Gastrocnemius medialis (tissue), 4 donors: ENCODE data around the gene EFNA5. TPM values are rescaled to one million over a fixed set of nuclear protein-coding genes. Genes with fewer than 3 reads are reported as not detected.
A peak's percentile ranks its signal among the peaks of the same experiment; 100 is the strongest.

Experiments used
- ATAC-seq, 2 donors: fragments of 150-250 bp; one replicate each; pipeline ENCODE4 v1.9.1; 2016
- DNase-seq, 2 donors: peaks; one replicate each; pipeline ENCODE4 v3.0.0-alpha.2; 2019
- H3K27ac ChIP-seq, 4 donors: fragments of 200-600 bp; sonication (generic); 1 replicate in 1 of 4; 2 replicates in 3 of 4; pipeline ENCODE4 v1.5.1; 2016 to 2018; ENCODE audit warnings: mild to moderate bottlenecking in 2 of 4, moderate library complexity in 1 of 4
- H3K27me3 ChIP-seq, 3 donors: fragments of 200-600 bp; sonication (generic) in 2 of 3; 1 replicate in 1 of 3; 2 replicates in 2 of 3; pipeline versions ENCODE4 v1.5.1 to v1.6.0; 2016 to 2019; ENCODE audit warnings: mild to moderate bottlenecking in 1 of 3, moderate library complexity in 1 of 3
- H3K36me3 ChIP-seq, 2 donors: fragments of 200-600 bp; sonication (generic) in 1 of 2; one replicate each; pipeline ENCODE4 v1.5.1; 2017 to 2018
- H3K4me1 ChIP-seq, 2 donors: fragments of 200-600 bp; sonication (generic) in 1 of 2; one replicate each; pipeline ENCODE4 v1.5.1; 2016 to 2017; ENCODE audit warnings: mild to moderate bottlenecking in 2 of 2
- H3K4me3 ChIP-seq, 4 donors: fragments of 200-600 bp; sonication (generic) in 3 of 4; 1 replicate in 1 of 4; 2 replicates in 3 of 4; pipeline ENCODE4 v1.5.1; 2016 to 2019; ENCODE audit warnings: mild to moderate bottlenecking in 2 of 4
- H3K9me3 ChIP-seq, 3 donors: fragments of 200-600 bp; sonication (generic) in 2 of 3; 1 replicate in 1 of 3; 2 replicates in 2 of 3; pipeline ENCODE4 v1.5.1; 2016 to 2019
- POLR2A ChIP-seq, 2 donors: fragments of 450-650 bp; IDR thresholded peaks; one replicate each; pipeline ENCODE4 v1.6.1; 2017; ENCODE audit warnings: antibody characterized with exemption in 2 of 2, mild to moderate bottlenecking in 2 of 2, moderate library complexity in 2 of 2
- in situ Hi-C, 4 donors: fragments of 200-750 bp; cut with MboI; loops; one replicate each; pipeline versions ENCODE4 v1.15.0 to v1.8.0; 2017; ENCODE audit warnings: low sequenced_read_pairs in 4 of 4
- intact Hi-C: fragments of 100-400 bp; cut with DNase I; formaldehyde crosslinking; loops from one replicate; pipeline ENCODE4 v1.15.1; 2023; ENCODE audit warnings: low total_unique reads
- total RNA-seq, 4 donors: library from RNA; depleted of rRNA; stranded (reverse); fragments of >200 nt; gene quantifications; one replicate each; pipeline versions ENCODE4 v1.1.0 to v1.2.3, GENCODE V29; 2016
- TF ChIP-seq, protein P1 (sequence below), 5 experiments: fragments of 450-650 bp in 3 of 5; fragments of 200-600 bp in 2 of 5; sonication (generic) in 2 of 5; IDR thresholded peaks in 4 of 5; conservative IDR thresholded peaks in 1 of 5; 1 replicate in 4 of 5; 2 replicates in 1 of 5; pipeline ENCODE4 v1.5.1; 2016 to 2019; ENCODE audit warnings: antibody characterized with exemption in 5 of 5, mild to moderate bottlenecking in 3 of 5, moderate library complexity in 3 of 5

The EFNA5 gene
- total RNA-seq, 4 donors from 2014 or later, result 0.15 to 0.62 (median 0.20) TPM; not detected in 1

DNA sequence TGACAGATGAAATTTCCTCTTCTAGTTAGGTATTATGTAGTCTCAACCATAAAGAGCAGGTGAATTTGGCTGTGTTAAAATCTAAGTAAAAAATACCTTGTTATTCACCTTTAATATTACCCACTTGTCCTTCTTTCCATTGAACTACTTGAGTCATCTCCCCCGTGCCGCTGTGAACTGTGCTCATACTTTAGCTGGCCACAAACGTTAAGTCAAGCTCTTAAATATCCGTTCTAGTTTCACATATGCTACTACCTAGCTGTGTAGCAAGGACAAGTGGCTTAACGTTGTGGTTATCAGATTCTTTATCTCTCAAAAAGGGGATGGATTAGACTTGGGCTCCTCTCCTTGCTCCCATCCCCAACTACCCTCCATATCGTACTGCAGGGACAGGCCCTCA lies 110.4 kb downstream of the EFNA5 start:
- ATAC-seq (no peak), DNase-seq (no peak)
- in situ Hi-C loops (no loop called here), intact Hi-C loops (no loop called here)
- no peak overlapping the region for H3K27ac ChIP-seq
- no peaks in the 10 kb centered on the region for H3K27me3 ChIP-seq
- TF ChIP-seq POLR2A (IDR thresholded peaks at IDR 0.05), result no peak
- TF ChIP-seq, protein P1, sequence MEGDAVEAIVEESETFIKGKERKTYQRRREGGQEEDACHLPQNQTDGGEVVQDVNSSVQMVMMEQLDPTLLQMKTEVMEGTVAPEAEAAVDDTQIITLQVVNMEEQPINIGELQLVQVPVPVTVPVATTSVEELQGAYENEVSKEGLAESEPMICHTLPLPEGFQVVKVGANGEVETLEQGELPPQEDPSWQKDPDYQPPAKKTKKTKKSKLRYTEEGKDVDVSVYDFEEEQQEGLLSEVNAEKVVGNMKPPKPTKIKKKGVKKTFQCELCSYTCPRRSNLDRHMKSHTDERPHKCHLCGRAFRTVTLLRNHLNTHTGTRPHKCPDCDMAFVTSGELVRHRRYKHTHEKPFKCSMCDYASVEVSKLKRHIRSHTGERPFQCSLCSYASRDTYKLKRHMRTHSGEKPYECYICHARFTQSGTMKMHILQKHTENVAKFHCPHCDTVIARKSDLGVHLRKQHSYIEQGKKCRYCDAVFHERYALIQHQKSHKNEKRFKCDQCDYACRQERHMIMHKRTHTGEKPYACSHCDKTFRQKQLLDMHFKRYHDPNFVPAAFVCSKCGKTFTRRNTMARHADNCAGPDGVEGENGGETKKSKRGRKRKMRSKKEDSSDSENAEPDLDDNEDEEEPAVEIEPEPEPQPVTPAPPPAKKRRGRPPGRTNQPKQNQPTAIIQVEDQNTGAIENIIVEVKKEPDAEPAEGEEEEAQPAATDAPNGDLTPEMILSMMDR (IDR thresholded peaks at IDR 0.05 in 4 of 5, conservative IDR thresholded peaks at IDR 0.05 in 1 of 5), result no peak
- H3K4me1 ChIP-seq, result peaks cover 0 to 10% of the 10 kb centered on the region in 2 donors
- H3K4me3 ChIP-seq, result no peak overlapping the region
- H3K36me3 ChIP-seq, result no peaks in the 10 kb centered on the region
- H3K9me3 ChIP-seq, result no peaks in the 10 kb centered on the region

GRCh38 chr5:107558823-107559375 lies 111.8 kb downstream of the EFNA5 start:
- ATAC-seq, result no peak
- no peak for DNase-seq
- Histone ChIP-seq H3K9me3 (no peaks in the 10 kb centered on the region), H3K4me3 (no peak overlapping the region), H3K4me1 (peaks cover 0 to 10% of the 10 kb centered on the region in 2 donors), H3K27me3 (no peaks in the 10 kb centered on the region), H3K36me3 (no peaks in the 10 kb centered on the region), H3K27ac (no peak overlapping the region)
- intact Hi-C loops (no loop called here), in situ Hi-C loops (no loop called here)
- TF ChIP-seq, protein P1 (IDR thresholded peaks at IDR 0.05 in 4 of 5, conservative IDR thresholded peaks at IDR 0.05 in 1 of 5), result no peak
- no peak for TF ChIP-seq POLR2A (IDR thresholded peaks at IDR 0.05)

- Histone ChIP-seq H3K4me3 (no peak overlapping the region), H3K27ac (peak overlapping the region in 2 of 4 donors; percentile 3 to 7), H3K9me3 (no peaks in the 10 kb centered on the region), H3K36me3 (no peaks in the 10 kb centered on the region), H3K27me3 (no peaks in the 10 kb centered on the region), H3K4me1 (peaks cover 0 to 10% of the 10 kb centered on the region in 2 donors)
- peak; percentile 45 to 76 for ATAC-seq
- in situ Hi-C loops (no loop called here), intact Hi-C loops (no loop called here)
- DNase-seq, result peak in 1 of 2 donors; percentile 33
- TF ChIP-seq, protein P1 (IDR thresholded peaks at IDR 0.05 in 4 of 5, conservative IDR thresholded peaks at IDR 0.05 in 1 of 5), result no peak
- no peak for TF ChIP-seq POLR2A (IDR thresholded peaks at IDR 0.05)
Observed at GRCh38 chr5:107557051-107557658, 113.6 kb downstream of the EFNA5 start.

DNA sequence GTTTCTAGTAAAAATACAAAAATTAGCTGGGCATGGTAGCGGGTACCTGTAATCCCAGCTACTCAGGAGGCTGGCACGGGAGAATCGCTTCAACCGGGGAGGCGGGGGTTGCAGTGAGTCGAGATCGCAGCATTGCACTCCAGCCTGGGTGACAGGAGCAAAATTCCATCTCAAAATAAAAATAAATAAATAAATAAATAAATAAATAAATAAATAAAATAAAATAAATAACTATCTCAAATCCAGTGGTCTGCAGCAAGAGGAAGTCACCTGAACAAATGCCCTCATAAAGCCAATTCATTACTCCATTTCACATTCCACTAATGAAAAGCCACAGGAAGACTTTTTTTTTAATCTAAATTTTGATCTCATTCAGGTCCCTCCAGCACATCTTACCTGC lies 114.2 kb downstream of the EFNA5 start:
- ATAC-seq (no peak), DNase-seq (no peak)
- no peaks in the 10 kb centered on the region for H3K9me3 ChIP-seq
- H3K4me3 ChIP-seq, result no peak overlapping the region
- intact Hi-C loops (no loop called here), in situ Hi-C loops (no loop called here)
- TF ChIP-seq, protein P1 (IDR thresholded peaks at IDR 0.05 in 4 of 5, conservative IDR thresholded peaks at IDR 0.05 in 1 of 5), result no peak
- TF ChIP-seq POLR2A (IDR thresholded peaks at IDR 0.05), result no peak
- peaks cover 0 to 10% of the 10 kb centered on the region in 2 donors for H3K4me1 ChIP-seq
- no peaks in the 10 kb centered on the region for H3K27me3 ChIP-seq
- no peaks in the 10 kb centered on the region for H3K36me3 ChIP-seq
- H3K27ac ChIP-seq, result peak overlapping the region in 1 of 4 donors; percentile 7
